ENCODE data around the gene KDM6B.

KDM6B gene

GRCh38 chr17:7850701-7851437 lies 16.9 kb downstream of the KDM6B start:
- H3K4me1 Mint-ChIP-seq (ENCODE audit: low read depth): peaks cover 28% of the 10 kb centered on the region
- H3K9me3 Mint-ChIP-seq: no peaks in the 10 kb centered on the region
- H3K4me3 Mint-ChIP-seq: peak overlapping the region; percentile 60
- H3K27me3 Mint-ChIP-seq (ENCODE audit: low read depth): no peaks in the 10 kb centered on the region
- no peak overlapping the region for H3K27ac Mint-ChIP-seq
- peaks cover 21% of the 10 kb centered on the region for H3K36me3 Mint-ChIP-seq (ENCODE audit: low read depth)

DNA sequence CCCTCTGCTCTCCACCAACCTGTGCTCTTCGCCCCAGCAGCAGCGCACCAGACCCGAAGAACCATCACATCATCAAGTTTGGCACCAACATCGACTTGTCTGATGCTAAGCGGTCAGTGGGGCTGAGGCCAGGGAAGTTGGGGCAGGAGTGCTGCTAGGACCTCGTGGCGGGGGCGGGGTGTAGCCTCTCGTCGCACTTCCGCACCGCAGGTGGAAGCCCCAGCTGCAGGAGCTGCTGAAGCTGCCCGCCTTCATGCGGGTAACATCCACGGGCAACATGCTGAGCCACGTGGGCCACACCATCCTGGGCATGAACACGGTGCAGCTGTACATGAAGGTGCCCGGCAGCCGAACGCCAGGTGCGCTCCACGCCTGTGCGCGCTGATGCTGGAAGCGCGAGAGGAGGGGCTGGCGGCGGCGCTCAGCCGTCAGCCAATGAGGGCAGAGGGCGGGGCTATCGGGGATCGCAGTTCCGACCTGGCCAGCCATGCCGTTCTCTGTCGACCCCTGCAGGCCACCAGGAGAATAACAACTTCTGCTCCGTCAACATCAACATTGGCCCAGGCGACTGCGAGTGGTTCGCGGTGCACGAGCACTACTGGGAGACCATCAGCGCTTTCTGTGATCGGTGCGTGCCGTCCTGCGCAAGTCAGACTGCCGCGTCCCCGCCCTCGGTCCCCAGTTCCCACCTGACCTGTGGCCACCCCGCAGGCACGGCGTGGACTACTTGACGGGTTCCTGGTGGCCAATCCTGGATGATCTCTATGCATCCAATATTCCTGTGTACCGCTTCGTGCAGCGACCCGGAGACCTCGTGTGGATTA lies 17.6 kb downstream of the KDM6B start:
- Mint-ChIP-seq H3K4me3 (peak overlapping the region; percentile 60), H3K36me3 (ENCODE audit: low read depth) (peaks cover 17% of the 10 kb centered on the region), H3K4me1 (ENCODE audit: low read depth) (peaks cover 31% of the 10 kb centered on the region), H3K27me3 (ENCODE audit: low read depth) (no peaks in the 10 kb centered on the region), H3K27ac (no peak overlapping the region), H3K9me3 (no peaks in the 10 kb centered on the region)

DNA sequence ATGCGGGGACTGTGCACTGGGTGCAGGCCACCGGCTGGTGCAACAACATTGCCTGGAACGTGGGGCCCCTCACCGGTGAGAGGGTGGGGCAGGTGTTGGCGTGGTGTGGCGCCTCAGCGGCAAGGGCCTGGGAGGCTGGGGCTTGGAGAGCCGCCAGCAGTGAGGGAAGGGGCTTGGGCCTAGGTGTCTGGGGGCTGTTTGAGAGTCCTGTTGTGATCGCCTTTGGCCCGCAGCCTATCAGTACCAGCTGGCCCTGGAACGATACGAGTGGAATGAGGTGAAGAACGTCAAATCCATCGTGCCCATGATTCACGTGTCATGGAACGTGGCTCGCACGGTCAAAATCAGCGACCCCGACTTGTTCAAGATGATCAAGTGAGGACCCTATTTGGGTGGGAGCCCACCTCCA lies 18.2 kb downstream of the KDM6B start:
- H3K4me3 Mint-ChIP-seq: no peak overlapping the region
- H3K9me3 Mint-ChIP-seq: no peaks in the 10 kb centered on the region
- H3K4me1 Mint-ChIP-seq (ENCODE audit: low read depth): peaks cover 31% of the 10 kb centered on the region
- H3K27me3 Mint-ChIP-seq (ENCODE audit: low read depth): no peaks in the 10 kb centered on the region
- H3K27ac Mint-ChIP-seq: no peak overlapping the region
- H3K36me3 Mint-ChIP-seq (ENCODE audit: low read depth): peaks cover 15% of the 10 kb centered on the region

GRCh38 chr17:7852919-7853690 lies 19.1 kb downstream of the KDM6B start:
- Mint-ChIP-seq H3K27ac (no peak overlapping the region), H3K27me3 (ENCODE audit: low read depth) (no peaks in the 10 kb centered on the region), H3K36me3 (ENCODE audit: low read depth) (peaks cover 15% of the 10 kb centered on the region), H3K4me1 (ENCODE audit: low read depth) (peaks cover 31% of the 10 kb centered on the region), H3K4me3 (no peak overlapping the region), H3K9me3 (no peaks in the 10 kb centered on the region)

DNA sequence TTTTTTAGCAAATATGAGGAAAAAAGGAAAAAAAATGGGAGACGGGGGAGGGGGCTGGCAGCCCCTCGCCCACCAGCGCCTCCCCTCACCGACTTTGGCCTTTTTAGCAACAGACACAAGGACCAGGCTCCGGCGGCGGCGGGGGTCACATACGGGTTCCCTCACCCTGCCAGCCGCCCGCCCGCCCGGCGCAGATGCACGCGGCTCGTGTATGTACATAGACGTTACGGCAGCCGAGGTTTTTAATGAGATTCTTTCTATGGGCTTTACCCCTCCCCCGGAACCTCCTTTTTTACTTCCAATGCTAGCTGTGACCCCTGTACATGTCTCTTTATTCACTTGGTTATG lies 19.6 kb downstream of the KDM6B start:
- H3K9me3 Mint-ChIP-seq: no peaks in the 10 kb centered on the region
- peaks cover 11% of the 10 kb centered on the region for H3K36me3 Mint-ChIP-seq (ENCODE audit: low read depth)
- H3K27me3 Mint-ChIP-seq (ENCODE audit: low read depth): no peaks in the 10 kb centered on the region
- H3K4me1 Mint-ChIP-seq (ENCODE audit: low read depth): peaks cover 33% of the 10 kb centered on the region
- H3K4me3 Mint-ChIP-seq: no peak overlapping the region
- no peak overlapping the region for H3K27ac Mint-ChIP-seq

GRCh38 chr17:7854078-7854777 lies 20.2 kb downstream of the KDM6B start:
- Mint-ChIP-seq H3K27ac (no peak overlapping the region), H3K4me3 (no peak overlapping the region), H3K4me1 (ENCODE audit: low read depth) (peaks cover 37% of the 10 kb centered on the region), H3K27me3 (ENCODE audit: low read depth) (no peaks in the 10 kb centered on the region), H3K36me3 (ENCODE audit: low read depth) (peaks cover 11% of the 10 kb centered on the region), H3K9me3 (no peaks in the 10 kb centered on the region)

- H3K27ac Mint-ChIP-seq: no peak within 1 kb of the TSS
- H3K27me3 Mint-ChIP-seq (ENCODE audit: low read depth): no peaks in the 10 kb centered on the region
- peaks cover 36% of the 10 kb centered on the region for H3K4me1 Mint-ChIP-seq (ENCODE audit: low read depth)
- peaks cover 8% of the 10 kb centered on the region for H3K36me3 Mint-ChIP-seq (ENCODE audit: low read depth)
- no peak within 1 kb of the TSS for H3K4me3 Mint-ChIP-seq
- H3K9me3 Mint-ChIP-seq: no peaks in the 10 kb centered on the region
These were observed 21.0 kb downstream of the KDM6B start, which contains the start of gene TMEM88 for GRCh38 chr17:7854851-7855659. TSS of gene TMEM88 (plus strand) at chr17:7855066. CDS start at chr17:7855075, 9 bp downstream.

DNA sequence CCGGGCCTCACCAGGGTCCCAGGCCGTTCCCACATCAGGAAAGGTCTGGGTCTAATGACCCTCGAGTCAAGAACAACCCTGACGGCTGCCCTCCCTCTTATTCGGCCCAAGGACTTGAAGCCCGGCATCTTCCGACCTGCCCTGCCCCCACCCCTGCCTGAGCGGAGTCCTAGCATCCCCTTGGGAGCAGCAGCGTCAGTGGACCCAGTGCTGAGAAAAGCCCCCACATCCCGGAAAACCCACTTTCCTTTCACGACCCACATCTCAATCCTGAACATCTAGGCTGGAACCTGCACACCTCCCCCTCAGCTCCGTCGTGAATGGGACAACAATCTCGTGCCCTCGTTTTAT lies 21.6 kb downstream of the KDM6B start:
- Mint-ChIP-seq H3K4me3 (no peak overlapping the region), H3K27ac (no peak overlapping the region), H3K27me3 (ENCODE audit: low read depth) (no peaks in the 10 kb centered on the region), H3K9me3 (no peaks in the 10 kb centered on the region), H3K36me3 (ENCODE audit: low read depth) (peaks cover 8% of the 10 kb centered on the region), H3K4me1 (ENCODE audit: low read depth) (peaks cover 32% of the 10 kb centered on the region)

DNA sequence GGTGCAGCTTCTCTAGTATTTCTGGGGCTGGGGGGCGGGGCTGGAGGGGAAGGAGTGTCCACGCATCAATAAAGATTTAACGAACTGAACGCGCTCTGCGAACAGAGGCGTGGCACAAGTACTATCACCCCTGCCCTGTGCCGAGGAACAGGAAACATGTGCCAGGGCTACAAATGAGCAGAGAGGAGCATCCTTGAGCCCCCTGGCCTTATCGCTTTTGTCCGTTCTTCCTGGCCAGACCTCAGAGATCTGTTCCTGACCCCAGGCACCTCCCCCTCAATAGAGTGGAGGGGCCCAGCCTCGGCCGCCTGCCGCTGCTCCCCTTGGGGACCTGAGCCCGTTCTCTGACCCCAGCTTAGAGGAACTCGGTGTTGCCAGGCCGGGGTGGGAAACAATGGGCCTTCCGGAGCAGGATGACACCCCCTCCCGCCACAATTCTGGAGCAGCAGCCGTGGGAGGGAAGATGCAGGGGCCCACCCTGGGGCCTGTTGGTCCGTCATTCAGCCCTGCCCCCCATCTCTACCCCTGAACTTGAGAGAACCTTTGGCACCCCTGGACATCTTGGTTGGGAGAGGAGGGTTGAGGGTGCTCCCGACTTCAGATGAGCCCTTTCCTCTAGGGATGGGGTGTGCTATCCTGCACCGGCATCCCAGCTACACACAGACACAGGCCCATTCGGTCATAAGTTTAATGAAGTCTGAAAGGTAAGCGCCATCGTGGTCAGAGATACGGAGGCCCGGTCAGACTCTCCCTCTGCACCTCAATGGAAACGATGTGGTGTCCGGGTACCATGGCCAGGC lies 22.2 kb downstream of the KDM6B start:
- Mint-ChIP-seq H3K9me3 (no peaks in the 10 kb centered on the region), H3K4me3 (no peak overlapping the region), H3K4me1 (ENCODE audit: low read depth) (peaks cover 30% of the 10 kb centered on the region), H3K27me3 (ENCODE audit: low read depth) (no peaks in the 10 kb centered on the region), H3K27ac (no peak overlapping the region), H3K36me3 (ENCODE audit: low read depth) (peaks cover 8% of the 10 kb centered on the region)

- Mint-ChIP-seq H3K4me3 (no peak within 1 kb of the TSS), H3K27ac (no peak within 1 kb of the TSS), H3K36me3 (ENCODE audit: low read depth) (peaks cover 4% of the 10 kb centered on the region), H3K9me3 (no peaks in the 10 kb centered on the region), H3K4me1 (ENCODE audit: low read depth) (peaks cover 22% of the 10 kb centered on the region), H3K27me3 (ENCODE audit: low read depth) (no peaks in the 10 kb centered on the region)
These were observed 23.0 kb downstream of the KDM6B start, which contains the start of gene NAA38 for GRCh38 chr17:7856811-7857712. TSS of gene NAA38 (minus strand) at chr17:7857559. CDS start at chr17:7857463, 96 bp downstream.

DNA sequence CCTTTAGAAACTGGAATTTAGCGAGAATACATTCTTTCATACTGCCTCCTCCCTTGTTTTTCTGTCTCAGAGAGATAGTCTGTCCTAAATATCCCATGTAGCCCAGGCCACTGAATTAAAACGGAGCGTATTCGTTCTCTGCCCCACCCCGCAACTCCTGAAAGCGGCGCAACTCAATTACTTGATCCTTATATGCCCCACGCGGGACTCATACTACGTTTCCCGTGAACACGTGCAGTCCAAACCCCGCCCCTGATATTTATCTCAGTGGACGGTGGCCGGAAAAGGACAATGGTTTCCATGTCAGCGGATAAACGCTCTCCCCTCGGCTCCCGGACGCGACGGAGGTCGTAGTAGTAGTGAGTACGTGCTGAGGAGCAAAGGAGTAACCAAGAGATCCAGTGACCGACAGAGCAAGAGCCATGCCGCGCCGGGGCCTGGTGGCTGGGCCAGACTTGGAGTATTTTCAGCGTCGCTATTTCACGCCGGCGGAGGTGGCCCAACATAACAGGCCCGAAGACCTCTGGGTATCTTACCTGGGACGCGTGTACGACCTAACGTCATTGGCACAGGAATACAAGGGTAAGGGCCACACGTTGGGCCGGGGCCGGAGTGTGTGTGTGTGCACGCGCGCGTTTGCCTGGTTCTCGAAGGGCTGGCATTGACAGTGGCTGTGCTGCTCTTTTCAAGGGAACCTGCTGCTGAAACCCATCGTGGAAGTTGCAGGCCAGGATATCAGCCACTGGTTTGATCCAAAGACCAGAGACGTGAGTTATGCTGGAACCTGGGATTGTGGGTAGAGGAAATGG lies 23.9 kb downstream of the KDM6B start, which contains the start of gene CYB5D1:
Gene CYB5D1, plus strand, starts transcription at position 291 of the 809 bp plus-strand sequence. Its CDS starts 132 bp downstream, at position 423.
- H3K4me1 Mint-ChIP-seq (ENCODE audit: low read depth): peaks cover 20% of the 10 kb centered on the region

GRCh38 chr17:7858522-7858810 lies 24.4 kb downstream of the KDM6B start:
- Mint-ChIP-seq H3K4me3 (no peak overlapping the region), H3K4me1 (ENCODE audit: low read depth) (peaks cover 20% of the 10 kb centered on the region), H3K27me3 (ENCODE audit: low read depth) (no peaks in the 10 kb centered on the region), H3K36me3 (ENCODE audit: low read depth) (peaks cover 3% of the 10 kb centered on the region), H3K9me3 (no peaks in the 10 kb centered on the region), H3K27ac (no peak overlapping the region)

More for the DNA sequence above, 23.9 kb downstream of the KDM6B start, which contains the start of gene CYB5D1:
- Mint-ChIP-seq H3K36me3 (ENCODE audit: low read depth) (peaks cover 3% of the 10 kb centered on the region), H3K27me3 (ENCODE audit: low read depth) (no peaks in the 10 kb centered on the region), H3K27ac (no peak within 1 kb of the TSS), H3K4me3 (no peak within 1 kb of the TSS), H3K9me3 (no peaks in the 10 kb centered on the region)

Data from T-helper 1 cell treated with Interleukin-12 subunit alpha and Interleukin-12 subunit beta and Interleukin-4 antibody, amounts not matched to agents 30 μg/mL and 1 μg/mL, for 36 hours (primary cell).